Effector memory CD8-positive, alpha-beta T cell (primary cell): ENCODE measurements around the gene GID8.
A peak's percentile ranks its signal among the peaks of the same experiment; 100 is the strongest.
"Not testable (repeated sequence)": the region's sequence is repeated elsewhere in the genome, so short reads cannot be mapped to it uniquely, and the experiment has no call there.

Experiments
- ATAC-seq: fragments of 150-1000 bp; cut with Tn5 transposase; replicated peaks from 2 replicates; pipeline ENCODE4 v1.10.0; 2021; ENCODE audit warnings: mild to moderate bottlenecking, moderate library complexity
- DNase-seq, 3 experiments: peaks; one replicate each; pipeline ENCODE4 v3.0.0; 2021
- H3K27ac Mint-ChIP-seq, 2 donors: one replicate each; pipeline ENCODE4 v1.8.0; 2022; ENCODE audit warnings: mild to moderate bottlenecking in 2 of 2, mixed read lengths in 2 of 2, moderate library complexity in 2 of 2
- H3K27me3 Mint-ChIP-seq, 2 donors: one replicate each; pipeline ENCODE4 v1.8.0; 2022; ENCODE audit warnings: mixed read lengths in 2 of 2
- H3K36me3 Mint-ChIP-seq: one replicate; pipeline ENCODE4 v1.8.0; 2022; ENCODE audit warnings: mild to moderate bottlenecking, moderate library complexity, mixed read lengths; ENCODE audit not compliant: insufficient read depth
- H3K4me1 Mint-ChIP-seq, 2 donors: one replicate each; pipeline ENCODE4 v1.8.0; 2022; ENCODE audit warnings: low read depth in 2 of 2, mixed read lengths in 2 of 2
- H3K4me3 Mint-ChIP-seq, 2 donors: one replicate each; pipeline ENCODE4 v1.8.0; 2022; ENCODE audit warnings: mild to moderate bottlenecking in 2 of 2, mixed read lengths in 2 of 2, moderate library complexity in 2 of 2
- H3K9me3 Mint-ChIP-seq, 2 donors: one replicate each; pipeline ENCODE4 v1.8.0; 2022; ENCODE audit warnings: mixed read lengths in 2 of 2

Gene GID8

GRCh38 chr20:62918831-62919230, 19.1 kb upstream of the GID8 start:
- peaks cover 68 to 79% of the 10 kb centered on the region in 2 donors for H3K4me1 Mint-ChIP-seq
- DNase-seq (peak; percentile 41 to 48 (median 46)), ATAC-seq (peak; percentile 68)
- H3K27me3 Mint-ChIP-seq, result no peaks in the 10 kb centered on the region
- H3K4me3 Mint-ChIP-seq, result peak overlapping the region; percentile 88 to 90
- no peaks in the 10 kb centered on the region for H3K9me3 Mint-ChIP-seq
- H3K27ac Mint-ChIP-seq, result peak overlapping the region; percentile 56 to 92
- peaks cover 17% of the 10 kb centered on the region for H3K36me3 Mint-ChIP-seq

GRCh38 chr20:62920039-62920645, 17.8 kb upstream of the GID8 start:
- H3K36me3 Mint-ChIP-seq, result peaks cover 11% of the 10 kb centered on the region
- no peaks in the 10 kb centered on the region for H3K9me3 Mint-ChIP-seq
- peak overlapping the region; percentile 88 to 90 for H3K4me3 Mint-ChIP-seq
- ATAC-seq (no peak), DNase-seq (no peak)
- H3K4me1 Mint-ChIP-seq, result peaks cover 74 to 79% of the 10 kb centered on the region in 2 donors
- H3K27ac Mint-ChIP-seq, result peak overlapping the region; percentile 56 to 64
- no peaks in the 10 kb centered on the region for H3K27me3 Mint-ChIP-seq

DNA sequence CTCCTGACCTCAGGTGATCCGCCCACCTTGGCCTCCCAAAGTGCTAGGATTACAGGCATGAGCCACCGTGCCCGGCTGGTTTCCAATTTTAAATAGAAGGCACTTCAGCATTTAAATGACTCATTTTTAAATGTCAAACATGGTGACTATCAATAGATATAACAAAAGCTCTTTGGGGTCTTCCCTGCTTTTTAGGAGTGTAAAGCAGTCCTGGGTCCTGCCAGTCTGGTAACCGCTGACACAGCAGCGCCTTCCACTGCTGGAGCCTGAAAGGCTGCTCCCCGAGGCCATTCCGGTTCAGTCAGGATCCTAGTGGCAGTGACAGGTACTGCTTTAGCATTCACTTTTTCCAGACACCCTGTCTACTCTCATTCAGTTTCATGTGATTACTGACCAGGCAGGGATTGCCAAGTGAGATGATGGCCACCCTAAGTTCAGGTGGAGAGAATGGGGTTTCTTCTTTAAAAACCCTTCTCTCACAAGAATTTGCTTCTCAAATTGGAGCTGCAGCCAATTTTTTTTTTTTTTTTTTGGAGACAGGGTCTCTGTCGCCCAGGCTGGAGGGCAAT, 16.7 kb upstream of the GID8 start:
- Mint-ChIP-seq H3K4me3 (peak overlapping the region; percentile 78 to 90), H3K4me1 (peaks cover 71 to 77% of the 10 kb centered on the region in 2 donors), H3K9me3 (no peaks in the 10 kb centered on the region), H3K27me3 (no peaks in the 10 kb centered on the region), H3K36me3 (peaks cover 16% of the 10 kb centered on the region), H3K27ac (peak overlapping the region; percentile 85 to 90)
- ATAC-seq, result peak; percentile 41
- DNase-seq, result peak; percentile 48 to 59 (median 52)

- Mint-ChIP-seq H3K4me3 (peak overlapping the region; percentile 81 to 96), H3K27me3 (no peaks in the 10 kb centered on the region), H3K36me3 (peaks cover 24% of the 10 kb centered on the region), H3K27ac (peak overlapping the region; percentile 86 to 97), H3K4me1 (peaks cover 70 to 75% of the 10 kb centered on the region in 2 donors), H3K9me3 (no peaks in the 10 kb centered on the region)
- DNase-seq, result peak; percentile 45 to 59 (median 49)
- ATAC-seq, result peak; percentile 34
Measured at GRCh38 chr20:62922451-62922921, 15.5 kb upstream of the GID8 start.

- not testable (repeated sequence) for DNase-seq, H3K27me3 Mint-ChIP-seq, ATAC-seq, H3K9me3 Mint-ChIP-seq
- peak overlapping the region; percentile 81 to 96 for H3K4me3 Mint-ChIP-seq
- H3K27ac Mint-ChIP-seq, result peak overlapping the region; percentile 86 to 97
- peaks cover 71 to 75% of the 10 kb centered on the region in 2 donors for H3K4me1 Mint-ChIP-seq
- H3K36me3 Mint-ChIP-seq, result peaks cover 31% of the 10 kb centered on the region
Measured at GRCh38 chr20:62923059-62923668, 14.8 kb upstream of the GID8 start.

- Mint-ChIP-seq H3K36me3 (peaks cover 34% of the 10 kb centered on the region), H3K27me3 (no peaks in the 10 kb centered on the region), H3K27ac (peak overlapping the region; percentile 86 to 97), H3K9me3 (no peaks in the 10 kb centered on the region), H3K4me3 (peak overlapping the region; percentile 81 to 96), H3K4me1 (peaks cover 70 to 75% of the 10 kb centered on the region in 2 donors)
- DNase-seq (no peak), ATAC-seq (no peak)
Measured at GRCh38 chr20:62923669-62924441, 14.1 kb upstream of the GID8 start.

GRCh38 chr20:62924442-62925075, 13.4 kb upstream of the GID8 start:
- H3K27me3 Mint-ChIP-seq, result no peaks in the 10 kb centered on the region
- ATAC-seq, result peak; percentile 29
- peaks cover 34% of the 10 kb centered on the region for H3K36me3 Mint-ChIP-seq
- DNase-seq, result peak in 2 of 3 experiments; percentile 37 to 41
- peak overlapping the region; percentile 81 to 96 for H3K4me3 Mint-ChIP-seq
- peak overlapping the region; percentile 86 to 97 for H3K27ac Mint-ChIP-seq
- H3K4me1 Mint-ChIP-seq, result peaks cover 65 to 70% of the 10 kb centered on the region in 2 donors
- no peaks in the 10 kb centered on the region for H3K9me3 Mint-ChIP-seq

GRCh38 chr20:62925076-62925419, 12.9 kb upstream of the GID8 start:
- DNase-seq (no peak), ATAC-seq (no peak)
- peaks cover 62 to 66% of the 10 kb centered on the region in 2 donors for H3K4me1 Mint-ChIP-seq

DNA sequence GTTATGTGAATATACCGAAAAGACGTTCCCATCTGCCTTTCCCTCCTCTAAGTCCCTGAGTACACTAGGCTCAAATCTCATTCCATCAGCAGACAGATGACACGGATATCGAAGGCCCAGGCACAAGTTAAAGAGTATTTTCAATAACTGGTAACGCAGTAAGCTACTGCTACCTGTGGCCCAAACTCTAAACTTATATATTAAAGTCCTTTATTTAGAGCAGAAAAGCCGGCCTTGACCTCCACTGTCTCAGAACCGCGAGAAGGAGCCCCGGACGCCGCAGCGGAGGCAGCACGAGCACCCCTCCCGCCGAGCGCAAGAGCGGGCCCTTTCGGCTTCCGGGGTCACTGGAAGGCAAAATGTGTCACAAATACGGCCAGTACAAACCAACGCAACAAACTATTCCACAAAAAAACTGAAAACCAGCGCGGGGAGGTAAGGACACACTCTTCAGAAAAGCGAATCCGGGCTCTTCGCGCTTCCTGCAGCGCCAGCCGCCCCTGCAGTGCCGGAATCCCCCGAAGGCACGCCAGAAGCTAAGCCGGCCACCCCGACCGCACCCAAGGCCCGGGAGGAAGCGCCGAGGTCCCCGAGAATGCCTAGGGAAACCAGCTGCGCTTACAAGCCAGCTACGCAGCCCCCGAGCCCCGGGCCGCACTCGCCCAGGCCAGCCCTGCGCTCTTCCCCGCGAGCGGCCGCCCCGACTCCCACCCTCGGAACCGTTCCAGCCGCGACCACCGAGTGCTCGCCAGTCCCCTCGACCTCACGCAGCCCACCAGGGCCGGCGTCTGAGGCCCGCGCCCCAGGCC, 12.3 kb upstream of the GID8 start:
- DNase-seq, result peak; percentile 56 to 60 (median 56)
- Mint-ChIP-seq H3K9me3 (no peaks in the 10 kb centered on the region), H3K36me3 (peaks cover 38% of the 10 kb centered on the region), H3K27ac (peak overlapping the region; percentile 86 to 97), H3K4me1 (peaks cover 60 to 66% of the 10 kb centered on the region in 2 donors), H3K27me3 (no peaks in the 10 kb centered on the region), H3K4me3 (peak overlapping the region; percentile 81 to 96)
- peak; percentile 40 for ATAC-seq

More at GRCh38 chr20:62925076-62925419, 12.9 kb upstream of the GID8 start:
- Mint-ChIP-seq H3K27ac (peak overlapping the region; percentile 86 to 97), H3K27me3 (no peaks in the 10 kb centered on the region), H3K9me3 (no peaks in the 10 kb centered on the region), H3K36me3 (peaks cover 38% of the 10 kb centered on the region), H3K4me3 (peak overlapping the region; percentile 81 to 96)

DNA sequence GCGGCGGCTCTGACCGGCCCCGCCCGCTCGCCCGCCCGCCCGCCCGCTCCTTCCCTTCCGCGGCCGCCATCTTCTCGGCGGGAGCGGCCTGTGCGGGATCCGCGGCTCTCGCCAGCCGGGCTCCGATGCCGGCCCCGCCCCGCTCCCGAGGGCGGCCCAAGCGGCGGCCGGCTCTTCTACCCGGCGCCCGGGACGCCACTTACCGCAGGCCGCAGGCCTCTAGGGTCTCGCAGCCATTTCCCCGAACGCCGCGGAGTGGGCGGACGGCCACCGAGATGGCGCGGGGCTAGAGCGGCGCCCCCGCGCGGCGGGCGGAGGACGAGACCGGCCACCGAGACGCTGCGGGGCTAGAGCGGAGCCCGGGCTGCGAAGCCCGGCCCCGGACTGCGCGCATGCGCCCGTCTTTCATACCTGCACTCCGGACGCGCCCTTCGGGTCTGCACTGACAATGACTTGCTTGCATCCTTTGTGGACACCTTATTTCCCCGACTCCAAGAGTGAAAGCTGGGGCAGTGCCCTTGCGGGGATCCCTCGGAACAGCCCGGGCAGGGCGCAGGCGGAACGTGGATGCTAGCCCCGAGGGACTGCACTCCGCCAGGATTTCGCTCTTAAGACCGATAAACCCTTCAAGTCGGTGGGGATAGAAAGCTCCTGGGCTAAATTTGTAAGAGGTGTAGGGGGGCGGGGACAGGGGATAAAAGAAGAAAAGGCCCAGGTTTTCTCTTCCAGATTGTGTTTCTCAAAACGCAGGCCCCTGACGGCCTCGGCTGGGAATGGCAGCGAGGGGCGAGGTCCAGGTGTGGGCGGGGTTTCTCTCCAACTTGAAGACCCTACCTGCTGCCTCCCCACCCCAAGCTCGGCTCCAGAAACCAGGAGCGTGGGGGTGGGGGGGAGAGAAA, 11.5 kb upstream of the GID8 start, which contains the start of gene DIDO1:
TSS of gene DIDO1 (minus strand) at position 277 of the 899 bp plus-strand sequence.
- peak within 1 kb of the TSS; percentile 81 to 96 for H3K4me3 Mint-ChIP-seq
- H3K27me3 Mint-ChIP-seq, result no peaks in the 10 kb centered on the region
- peak; percentile 81 to 87 (median 83) for DNase-seq

DNA sequence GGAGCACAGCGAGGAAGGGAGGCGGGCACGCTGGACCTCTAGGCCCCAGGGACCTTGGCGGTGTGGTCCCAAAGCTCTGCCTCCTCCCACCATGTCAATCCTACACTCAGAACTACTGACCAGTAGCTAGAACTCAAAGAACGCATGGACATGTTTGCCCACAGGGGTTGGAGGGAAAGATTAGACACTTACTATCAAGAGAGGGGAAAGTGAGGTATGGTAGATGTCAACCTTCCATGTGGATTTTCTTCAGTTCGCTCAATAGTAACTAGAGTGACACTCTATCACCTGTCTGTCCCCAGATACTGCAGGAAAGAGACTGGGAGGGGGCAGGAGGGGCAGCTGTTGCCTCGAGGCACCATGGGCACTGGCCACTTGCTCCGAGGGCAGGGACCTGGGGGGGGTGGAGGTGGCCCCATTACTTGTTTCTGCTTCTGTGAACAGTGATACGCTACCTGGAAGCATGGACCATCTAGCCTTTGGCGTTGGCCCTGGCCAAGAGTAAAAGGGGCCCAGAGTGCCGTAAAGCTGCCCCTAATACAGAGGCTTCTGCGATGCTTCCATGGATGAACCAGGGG, 10.7 kb upstream of the GID8 start:
- no peaks in the 10 kb centered on the region for H3K9me3 Mint-ChIP-seq
- ATAC-seq (no peak), DNase-seq (no peak)
- H3K4me1 Mint-ChIP-seq, result peaks cover 53 to 56% of the 10 kb centered on the region in 2 donors
- H3K36me3 Mint-ChIP-seq, result peaks cover 42% of the 10 kb centered on the region
- peak overlapping the region; percentile 86 to 97 for H3K27ac Mint-ChIP-seq
- no peaks in the 10 kb centered on the region for H3K27me3 Mint-ChIP-seq
- H3K4me3 Mint-ChIP-seq, result peak overlapping the region; percentile 81 to 90

More for the DNA sequence above, 11.5 kb upstream of the GID8 start, which contains the start of gene DIDO1:
- peaks cover 55 to 59% of the 10 kb centered on the region in 2 donors for H3K4me1 Mint-ChIP-seq
- H3K36me3 Mint-ChIP-seq, result peaks cover 40% of the 10 kb centered on the region
- H3K27ac Mint-ChIP-seq, result peak within 1 kb of the TSS; percentile 86 to 97
- no peaks in the 10 kb centered on the region for H3K9me3 Mint-ChIP-seq
- ATAC-seq, result peak; percentile 75
